Lower lobe of right lung (tissue), 2 donors: Measurements from ENCODE around the gene TBC1D10B. TPM values are rescaled to one million over a fixed set of nuclear protein-coding genes. Genes with fewer than 3 reads are reported as not detected.

Experiments used
- ATAC-seq, 2 donors: fragments of 200-7000 bp; cut with Tn5 transposase; one replicate each; pipeline ENCODE4 v1.9.1; 2020 to 2022; ENCODE audit warnings: mild to moderate bottlenecking in 2 of 2, moderate library complexity in 2 of 2
- DNase-seq: peaks from one replicate; pipeline ENCODE4 v3.0.0-alpha.2; 2020
- H3K27ac ChIP-seq: fragments of 200-600 bp; one replicate; pipeline ENCODE4 v1.8.0; 2022
- H3K27me3 ChIP-seq: fragments of 200-600 bp; one replicate; pipeline ENCODE4 v1.8.0; 2022; ENCODE audit warnings: low read depth
- H3K36me3 ChIP-seq: fragments of 200-600 bp; one replicate; pipeline ENCODE4 v1.8.0; 2022; ENCODE audit warnings: mild to moderate bottlenecking
- H3K4me1 ChIP-seq: fragments of 200-600 bp; one replicate; pipeline ENCODE4 v1.8.0; 2022
- H3K4me3 ChIP-seq: fragments of 200-600 bp; one replicate; pipeline ENCODE4 v1.8.0; 2022; ENCODE audit warnings: mild to moderate bottlenecking
- H3K9me3 ChIP-seq: fragments of 200-600 bp; one replicate; pipeline ENCODE4 v1.8.0; 2022
- intact Hi-C: fragments of 100-400 bp; cut with DNase I; formaldehyde crosslinking; loops from one replicate; pipeline ENCODE4 v1.11.0; 2022
- total RNA-seq: library from RNA; stranded (reverse); fragmentation: NEBNext Ultra II Directional; extraction: Animal tissue kit (Norgen Biotek cat#: 25700); gene quantifications from one replicate; pipeline ENCODE4 v1.2.1, GENCODE V29; 2021
- TF ChIP-seq, protein P1 (sequence below): fragments of 200-600 bp; IDR thresholded peaks from one replicate; pipeline ENCODE4 v1.8.0; 2022; ENCODE audit warnings: antibody characterized with exemption, mild to moderate bottlenecking
- donor health status: DM: no; HTN: yes; CAD: no; lungs with severe emphysema.

The TBC1D10B gene
- total RNA-seq, 1 donor from 2014 or later: 36.9 TPM

DNA sequence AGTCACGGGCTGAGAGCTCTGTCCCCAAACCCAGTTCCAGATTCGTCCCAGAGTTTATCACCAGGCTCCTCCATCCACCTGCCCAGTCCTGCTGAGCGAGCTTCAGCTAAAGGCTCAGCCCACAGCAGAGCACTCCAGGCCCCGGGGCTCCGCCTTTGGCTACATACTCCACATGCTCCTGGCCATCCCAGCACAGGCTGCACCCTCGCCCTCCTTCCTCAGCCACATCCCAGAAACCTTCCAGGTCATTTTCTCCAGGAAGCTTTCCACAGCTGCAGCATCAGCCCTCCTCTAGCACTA is 10.5 kb downstream of the TBC1D10B start:
- Histone ChIP-seq H3K27me3 (no peaks in the 10 kb centered on the region), H3K4me3 (no peak overlapping the region), H3K36me3 (peaks cover 70% of the 10 kb centered on the region), H3K9me3 (no peaks in the 10 kb centered on the region), H3K27ac (no peak overlapping the region), H3K4me1 (peaks cover 12% of the 10 kb centered on the region)
- no peak for DNase-seq
- TF ChIP-seq, protein P1, sequence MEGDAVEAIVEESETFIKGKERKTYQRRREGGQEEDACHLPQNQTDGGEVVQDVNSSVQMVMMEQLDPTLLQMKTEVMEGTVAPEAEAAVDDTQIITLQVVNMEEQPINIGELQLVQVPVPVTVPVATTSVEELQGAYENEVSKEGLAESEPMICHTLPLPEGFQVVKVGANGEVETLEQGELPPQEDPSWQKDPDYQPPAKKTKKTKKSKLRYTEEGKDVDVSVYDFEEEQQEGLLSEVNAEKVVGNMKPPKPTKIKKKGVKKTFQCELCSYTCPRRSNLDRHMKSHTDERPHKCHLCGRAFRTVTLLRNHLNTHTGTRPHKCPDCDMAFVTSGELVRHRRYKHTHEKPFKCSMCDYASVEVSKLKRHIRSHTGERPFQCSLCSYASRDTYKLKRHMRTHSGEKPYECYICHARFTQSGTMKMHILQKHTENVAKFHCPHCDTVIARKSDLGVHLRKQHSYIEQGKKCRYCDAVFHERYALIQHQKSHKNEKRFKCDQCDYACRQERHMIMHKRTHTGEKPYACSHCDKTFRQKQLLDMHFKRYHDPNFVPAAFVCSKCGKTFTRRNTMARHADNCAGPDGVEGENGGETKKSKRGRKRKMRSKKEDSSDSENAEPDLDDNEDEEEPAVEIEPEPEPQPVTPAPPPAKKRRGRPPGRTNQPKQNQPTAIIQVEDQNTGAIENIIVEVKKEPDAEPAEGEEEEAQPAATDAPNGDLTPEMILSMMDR: no peak
- intact Hi-C loops: no loop called here
- ATAC-seq: no peak

DNA sequence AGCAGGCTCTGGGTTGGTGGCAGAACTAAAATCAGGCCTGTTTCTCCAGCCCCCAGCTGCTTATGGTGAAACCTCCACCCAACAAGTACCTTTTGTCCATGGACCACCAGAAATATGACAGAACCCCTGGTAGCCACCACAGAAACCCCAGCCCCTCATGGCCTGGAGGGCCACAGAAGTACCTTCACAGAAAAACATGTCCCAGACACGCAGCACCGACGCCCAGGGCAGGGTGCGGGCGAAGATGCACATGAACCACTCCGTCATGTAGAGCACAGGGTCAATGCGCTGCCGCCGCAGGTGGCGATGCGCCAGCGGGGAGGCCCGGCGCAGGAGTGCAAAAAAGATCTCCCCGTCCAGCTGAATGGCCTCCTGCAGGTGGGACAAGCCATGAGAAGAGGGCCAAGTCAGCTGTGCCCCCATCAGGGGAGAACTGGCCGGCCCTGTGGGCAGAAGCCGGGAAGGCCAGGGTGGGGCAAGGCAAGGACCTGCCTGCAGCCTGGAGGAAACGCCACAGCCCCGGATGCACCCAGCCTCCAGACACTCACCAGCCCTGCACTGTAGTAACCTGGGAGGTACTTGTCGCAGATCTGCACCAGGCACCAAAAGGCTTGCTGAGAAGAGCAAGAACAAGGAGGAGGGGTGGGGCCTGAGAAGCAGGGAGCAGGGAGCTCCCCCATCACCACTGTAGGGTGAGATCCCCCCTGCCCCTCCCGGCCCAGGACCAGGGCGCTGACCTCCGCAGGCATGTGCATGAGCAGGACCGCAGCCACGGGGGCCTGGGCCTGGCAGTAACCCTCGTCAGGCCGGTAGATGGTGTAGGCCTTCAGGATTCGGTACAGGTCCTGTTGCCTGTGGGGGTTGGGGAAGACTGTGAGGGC is 11.1 kb downstream of the TBC1D10B start:
- H3K4me3 ChIP-seq: no peak overlapping the region
- H3K27me3 ChIP-seq: no peaks in the 10 kb centered on the region
- DNase-seq: no peak
- no peak for ATAC-seq
- intact Hi-C loops: no loop called here
- peaks cover 15% of the 10 kb centered on the region for H3K4me1 ChIP-seq
- H3K9me3 ChIP-seq: no peaks in the 10 kb centered on the region
- peaks cover 64% of the 10 kb centered on the region for H3K36me3 ChIP-seq
- no peak overlapping the region for H3K27ac ChIP-seq
- TF ChIP-seq, protein P1: no peak

DNA sequence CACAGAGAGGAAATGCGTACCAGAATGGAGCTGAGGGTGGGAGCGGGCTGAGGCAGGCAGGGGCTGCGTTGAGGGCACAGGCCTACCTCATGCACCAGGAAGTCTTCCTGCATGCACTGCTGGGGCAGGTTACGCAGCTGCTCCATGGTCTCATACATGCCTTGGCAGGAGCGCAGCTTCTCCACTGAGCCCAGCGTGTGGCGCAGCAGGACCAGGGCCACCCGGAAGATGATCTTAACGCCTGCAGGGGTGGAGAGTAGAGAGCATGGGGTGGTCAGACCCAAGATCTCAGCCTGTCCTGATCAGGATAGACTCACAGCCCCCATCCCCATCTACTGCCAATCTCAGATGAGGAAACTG is 11.7 kb downstream of the TBC1D10B start:
- H3K9me3 ChIP-seq: no peaks in the 10 kb centered on the region
- H3K4me1 ChIP-seq: peaks cover 22% of the 10 kb centered on the region
- TF ChIP-seq, protein P1: no peak
- no peak overlapping the region for H3K27ac ChIP-seq
- no peak for ATAC-seq
- H3K36me3 ChIP-seq: peaks cover 60% of the 10 kb centered on the region
- intact Hi-C loops: no loop called here
- DNase-seq: no peak
- no peak overlapping the region for H3K4me3 ChIP-seq
- H3K27me3 ChIP-seq: no peaks in the 10 kb centered on the region

DNA sequence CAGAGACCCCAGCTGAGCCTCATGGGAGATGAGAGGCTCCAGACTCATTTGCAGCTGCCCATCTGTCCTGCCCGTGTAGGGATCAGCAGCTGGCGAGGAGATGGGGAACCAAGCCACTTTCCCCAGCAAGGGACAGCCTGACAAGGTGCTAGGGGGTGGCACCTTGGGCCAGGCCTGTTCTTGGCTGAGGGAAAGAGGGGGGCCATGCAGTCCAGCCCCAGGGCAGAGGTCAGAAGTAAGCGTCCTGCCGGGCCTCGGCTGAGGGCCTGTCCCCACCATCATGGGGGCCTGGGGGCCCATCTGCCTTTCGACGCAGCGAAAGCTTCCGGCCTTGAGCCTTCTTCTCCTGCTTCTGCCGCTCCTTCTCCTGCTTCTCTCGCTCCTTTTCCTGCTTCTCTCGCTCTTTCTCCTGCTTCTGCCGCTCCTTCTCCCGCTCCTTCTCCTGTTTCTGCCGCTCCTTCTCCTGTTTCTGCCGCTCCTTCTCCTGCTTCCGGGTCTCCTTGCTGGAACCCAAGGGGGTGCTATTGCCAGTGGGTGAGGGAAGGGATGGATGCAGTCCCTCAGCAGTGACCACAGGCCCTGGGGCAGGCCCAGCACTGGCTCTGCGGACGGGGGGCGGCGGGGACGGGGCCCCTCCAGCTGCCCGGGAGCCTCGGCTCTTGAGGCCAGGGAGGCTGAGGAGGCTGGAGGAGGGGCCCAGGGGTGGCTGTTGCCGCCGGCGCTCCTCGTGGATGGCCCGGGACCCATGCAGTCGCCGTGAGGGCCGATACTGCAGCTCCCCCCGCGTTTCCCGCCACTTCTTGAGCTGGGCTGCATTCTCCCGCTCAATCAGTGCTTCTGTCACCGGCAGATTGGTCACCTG is 12.3 kb downstream of the TBC1D10B start:
- H3K36me3 ChIP-seq: peaks cover 61% of the 10 kb centered on the region
- no peak for ATAC-seq

DNA sequence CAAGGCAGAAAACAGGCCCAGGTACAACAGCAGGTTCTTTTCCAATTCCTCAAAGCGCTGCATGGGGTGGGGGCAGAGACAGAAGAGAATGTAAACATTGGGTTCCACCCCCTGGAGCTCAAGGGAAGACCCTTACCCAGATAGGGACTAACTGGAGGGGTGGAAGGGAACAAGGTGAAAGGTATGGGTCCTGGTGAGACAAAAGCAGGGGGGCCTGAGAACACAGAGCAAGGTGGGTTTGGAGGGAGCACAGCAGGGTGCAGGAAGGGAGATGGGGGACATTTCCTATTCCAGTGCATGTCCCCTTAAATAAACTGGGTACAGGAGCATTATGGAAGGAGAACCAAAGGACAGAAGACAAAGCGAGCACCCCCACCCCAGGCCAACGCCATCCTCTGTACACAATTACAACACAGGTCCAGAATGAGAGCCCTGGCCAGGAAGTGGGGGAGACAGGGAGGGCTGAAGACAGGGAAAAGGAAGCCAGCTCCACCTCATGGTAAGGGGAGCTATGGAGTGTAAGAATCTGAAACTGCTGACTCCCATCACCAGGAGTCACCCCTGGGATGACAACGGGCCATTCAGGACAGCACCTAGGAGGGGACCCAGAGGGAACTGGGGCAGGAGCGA is 13.1 kb downstream of the TBC1D10B start:
- DNase-seq (no peak), ATAC-seq (no peak)
- peaks cover 35% of the 10 kb centered on the region for H3K4me1 ChIP-seq
- H3K9me3 ChIP-seq: no peaks in the 10 kb centered on the region
- no peaks in the 10 kb centered on the region for H3K27me3 ChIP-seq
- TF ChIP-seq, protein P1: no peak
- H3K36me3 ChIP-seq: peaks cover 61% of the 10 kb centered on the region
- H3K27ac ChIP-seq: no peak overlapping the region
- no peak overlapping the region for H3K4me3 ChIP-seq
- intact Hi-C loops: no loop called here

More for the DNA sequence above, 12.3 kb downstream of the TBC1D10B start:
- no peak for DNase-seq
- TF ChIP-seq, protein P1: no peak
- no peaks in the 10 kb centered on the region for H3K9me3 ChIP-seq
- H3K27me3 ChIP-seq: no peaks in the 10 kb centered on the region
- H3K4me3 ChIP-seq: no peak overlapping the region
- peaks cover 28% of the 10 kb centered on the region for H3K4me1 ChIP-seq
- intact Hi-C loops: no loop called here
- no peak overlapping the region for H3K27ac ChIP-seq
